GM19043 (cell line): ENCODE data around the gene ZGPAT.
"Not testable (repeated sequence)": the region's sequence is repeated elsewhere in the genome, so short reads cannot be mapped to it uniquely, and the experiment has no call there.

Source experiments
- ATAC-seq: cut with Tn5 transposase; IDR thresholded peaks from one replicate; pipeline ENCODE4 v1.9.1; 2021; ENCODE audit warnings: low read depth; ENCODE audit not compliant: unreplicated experiment

Gene ZGPAT

DNA sequence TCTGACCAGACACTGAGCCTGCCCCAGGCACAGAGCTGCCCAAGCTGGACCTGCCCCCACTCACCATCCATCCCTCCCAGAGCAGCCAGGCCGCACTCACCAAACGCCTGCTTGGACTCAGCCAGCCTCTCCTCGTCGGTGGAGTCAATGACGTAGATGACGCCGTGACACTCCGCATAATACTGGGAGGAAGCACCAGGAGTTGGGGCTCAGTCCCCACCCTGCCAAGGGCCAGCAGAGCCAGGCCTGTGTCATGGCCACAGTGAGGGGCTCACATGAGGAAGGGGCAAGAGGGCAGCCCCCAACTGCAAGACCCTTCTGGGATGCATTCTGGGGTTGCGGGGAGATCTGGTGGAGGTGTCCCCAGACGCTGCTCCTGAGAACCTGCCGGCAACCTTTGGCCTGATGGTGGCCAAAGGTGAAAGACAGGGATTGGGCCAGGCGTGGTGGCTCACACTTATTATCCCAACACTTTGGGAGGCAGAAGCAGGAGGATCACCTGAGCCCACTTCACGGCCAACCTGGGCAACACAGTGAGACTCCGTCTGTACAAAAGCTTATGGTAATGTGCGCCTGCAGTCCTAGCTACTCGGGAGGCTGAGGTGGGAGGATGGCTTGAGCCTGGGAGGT, 5.7 kb upstream of the ZGPAT start:
- ATAC-seq: no peak

GRCh38 chr20:63702751-63703470, 4.9 kb upstream of the ZGPAT start:
- no peak for ATAC-seq

- no peak for ATAC-seq
Observed at GRCh38 chr20:63703471-63703975, 4.3 kb upstream of the ZGPAT start.

DNA sequence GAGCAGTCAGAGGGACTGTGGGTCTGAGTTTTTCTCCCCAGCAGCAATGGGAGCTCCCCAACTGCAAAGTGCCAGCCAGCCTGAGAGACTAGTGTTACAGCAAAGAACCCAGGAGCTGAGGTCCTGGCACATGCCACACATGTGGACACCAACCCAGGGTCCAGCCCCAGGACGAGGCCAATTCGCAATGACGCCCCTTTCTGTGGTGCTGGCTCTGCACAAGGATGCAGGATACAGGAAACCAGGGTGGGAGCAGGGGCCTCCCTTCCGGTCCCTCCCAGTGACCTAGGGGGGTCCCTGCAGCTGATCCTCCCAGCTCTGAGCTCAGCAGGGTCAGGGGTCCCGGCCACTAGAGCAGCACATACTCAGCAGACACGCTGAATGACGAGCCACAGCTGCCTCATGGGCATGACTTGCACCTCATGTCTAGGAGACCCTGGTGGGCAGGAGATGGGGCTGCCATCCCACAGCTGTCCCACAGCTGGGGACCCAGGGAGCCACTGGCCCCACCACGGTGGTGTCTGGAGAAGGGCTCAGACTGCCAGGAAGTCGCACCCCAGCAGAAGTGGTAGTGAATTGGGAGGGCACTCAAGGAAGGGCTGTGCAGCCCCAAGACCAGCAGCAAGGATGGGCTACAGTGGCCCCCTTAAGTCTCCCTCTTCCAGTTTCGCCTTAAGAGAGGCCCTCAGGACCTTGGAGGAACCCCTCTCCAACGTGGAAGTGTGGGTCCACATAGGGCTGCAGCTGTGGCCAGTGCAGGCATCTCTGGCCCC, 3.7 kb upstream of the ZGPAT start:
- ATAC-seq: no peak

DNA sequence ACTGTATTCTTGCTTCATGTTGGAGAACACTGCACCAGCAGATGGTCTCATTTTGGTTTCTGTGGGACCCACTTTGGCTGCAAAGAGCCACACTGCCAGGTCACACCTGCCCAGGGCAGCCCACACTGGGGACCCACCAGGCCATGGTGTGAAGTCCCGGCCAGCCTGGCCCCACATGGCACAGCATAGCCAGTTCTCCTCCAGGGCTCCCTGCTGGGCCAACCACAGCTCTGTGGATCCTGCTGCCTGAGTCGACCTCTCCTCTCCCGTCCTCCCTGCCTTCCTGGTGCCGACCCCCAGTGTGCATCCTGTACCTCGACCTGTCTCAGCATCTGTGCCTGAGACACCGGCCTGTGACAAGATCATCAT, 3.1 kb upstream of the ZGPAT start:
- ATAC-seq: no peak

- no peak for ATAC-seq
Observed at GRCh38 chr20:63705232-63706026, 2.4 kb upstream of the ZGPAT start.

- no peak for ATAC-seq
Observed at GRCh38 chr20:63706027-63706695, 1.7 kb upstream of the ZGPAT start.

GRCh38 chr20:63706852-63707557, 834 bp upstream of the ZGPAT start:
- peak; percentile 19 for ATAC-seq

- ATAC-seq: no peak
Observed at GRCh38 chr20:63708301-63709148, 686 bp downstream of the ZGPAT start.

GRCh38 chr20:63709149-63709527, 1.3 kb downstream of the ZGPAT start:
- ATAC-seq: no peak

GRCh38 chr20:63711085-63711645, 3.3 kb downstream of the ZGPAT start:
- no peak for ATAC-seq

DNA sequence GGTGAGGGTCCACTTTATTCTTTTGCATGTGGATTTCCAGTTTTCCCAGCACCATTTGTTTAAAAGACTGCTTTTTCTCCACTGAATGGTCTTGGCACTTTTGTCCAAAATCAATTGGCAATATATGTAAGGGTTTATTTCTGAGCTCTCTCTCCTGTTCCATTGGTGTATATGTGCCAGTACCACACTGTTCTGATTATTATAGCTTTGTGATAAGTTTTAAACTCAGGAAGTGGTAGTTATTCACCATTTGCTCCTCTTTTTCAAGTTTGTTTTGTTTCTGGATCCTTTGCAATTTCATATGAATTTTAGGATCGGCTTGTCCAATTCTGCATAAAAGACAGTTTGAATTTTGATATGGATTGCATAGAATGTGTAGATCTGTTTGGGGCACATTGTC, 4.4 kb downstream of the ZGPAT start:
- ATAC-seq: no peak

DNA sequence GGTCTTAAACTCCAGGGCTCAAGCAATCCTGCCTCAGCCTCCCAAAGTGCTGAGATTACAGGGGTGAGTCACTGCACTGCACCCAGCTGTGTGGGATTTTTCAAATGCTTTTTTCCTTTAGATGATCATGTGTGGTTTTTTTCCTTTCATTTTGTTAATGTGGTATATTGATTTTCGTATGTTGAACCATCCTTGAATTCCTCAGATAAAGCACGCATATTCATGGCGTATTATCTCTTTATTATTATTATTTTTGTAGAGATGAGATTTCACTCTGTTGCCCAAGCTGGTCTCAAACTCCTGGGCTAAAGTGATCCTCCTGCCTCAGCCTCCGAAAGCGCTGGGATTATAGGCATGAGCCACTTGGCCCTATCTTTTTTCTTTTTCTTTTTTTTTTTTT, 7.0 kb downstream of the ZGPAT start:
- ATAC-seq: no peak

GRCh38 chr20:63718996-63719395, 11.2 kb downstream of the ZGPAT start:
- ATAC-seq: no peak

DNA sequence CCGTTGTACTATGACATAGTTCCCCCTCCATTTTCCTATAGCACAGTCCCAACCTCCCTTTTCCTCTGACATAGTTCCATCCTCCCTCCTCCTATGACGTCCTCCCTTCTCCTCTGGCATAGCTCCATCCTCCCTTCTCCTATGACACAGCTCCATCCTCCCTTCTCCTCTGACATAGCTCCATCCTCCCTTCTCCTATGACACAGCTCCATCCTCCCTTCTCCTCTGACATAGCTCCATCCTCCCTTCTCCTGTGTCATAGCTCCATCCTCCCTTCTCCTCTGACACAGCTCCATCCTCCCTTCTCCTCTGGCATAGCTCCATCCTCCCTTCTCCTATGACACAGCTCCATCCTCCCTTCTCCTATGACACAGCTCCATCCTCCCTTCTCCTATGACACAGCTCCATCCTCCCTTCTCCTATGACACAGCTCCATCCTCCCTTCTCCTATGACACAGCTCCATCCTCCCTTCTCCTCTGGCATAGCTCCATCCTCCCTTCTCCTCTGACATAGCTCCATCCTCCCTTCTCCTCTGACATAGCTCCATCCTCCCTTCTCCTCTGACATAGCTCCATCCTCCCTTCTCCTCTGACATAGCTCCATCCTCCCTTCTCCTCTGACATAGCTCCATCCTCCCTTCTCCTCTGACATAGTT, 15.3 kb downstream of the ZGPAT start:
- not testable (repeated sequence) for ATAC-seq

DNA sequence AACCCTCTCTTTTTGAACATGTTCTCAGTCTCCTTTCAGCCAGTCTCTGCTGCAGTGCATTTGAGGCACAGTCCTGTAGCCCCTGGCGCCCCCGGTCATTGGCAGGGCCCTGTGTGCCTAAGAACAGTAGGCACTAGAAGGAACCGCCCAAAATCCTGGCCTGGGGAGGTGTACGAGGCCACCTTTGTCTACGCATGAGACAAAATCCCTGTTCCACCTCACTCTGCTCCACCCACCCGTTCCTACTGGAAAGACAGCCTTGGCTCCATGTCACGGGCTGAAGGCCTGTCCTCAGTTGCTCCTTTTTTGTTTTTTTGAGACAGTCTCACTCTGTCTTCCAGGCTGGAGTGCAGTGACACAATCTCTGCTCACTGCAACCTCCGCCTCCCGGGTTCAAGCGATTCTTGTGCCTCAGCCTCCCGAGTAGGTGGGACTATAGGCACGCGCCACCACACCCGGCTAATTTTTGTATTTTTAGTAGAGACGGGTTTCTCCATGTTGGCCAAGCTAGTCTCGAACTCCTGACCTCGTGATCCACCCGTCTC, 22.4 kb downstream of the ZGPAT start:
- ATAC-seq: not testable (repeated sequence)

DNA sequence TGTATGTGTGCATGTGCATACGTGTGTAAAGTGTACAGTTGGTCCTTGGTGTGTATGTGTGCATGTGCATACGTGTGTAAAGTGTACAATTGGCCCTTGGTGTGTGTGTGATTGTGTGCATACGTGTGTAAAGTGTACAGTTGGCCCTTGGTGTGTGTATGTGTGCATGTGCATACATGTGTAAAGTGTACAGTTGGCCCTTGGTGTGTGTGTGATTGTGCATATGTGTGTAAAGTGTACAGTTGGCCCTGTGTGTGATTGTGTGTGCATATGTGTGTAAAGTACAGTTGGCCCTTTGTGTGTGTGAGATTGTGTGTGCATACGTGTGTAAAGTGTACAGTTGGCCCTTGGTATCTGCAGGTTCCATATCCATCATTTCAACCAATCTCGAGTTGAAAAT, 23.6 kb downstream of the ZGPAT start:
- ATAC-seq: no peak
